ENCODE measurements around the gene RNF25.

GRCh38 chr2:218621007-218621406, 50.8 kb downstream of the RNF25 start:
- TF ChIP-seq EP300 (IDR thresholded peaks at IDR 0.05), result no peak
- TF ChIP-seq POLR2A (IDR thresholded peaks at IDR 0.05), result no peak
- no peak for TF ChIP-seq CTCF (IDR thresholded peaks at IDR 0.05)
